ENCODE measurements around the gene GHRL.
A peak's percentile ranks its signal among the peaks of the same experiment; 100 is the strongest.

Gene GHRL

DNA sequence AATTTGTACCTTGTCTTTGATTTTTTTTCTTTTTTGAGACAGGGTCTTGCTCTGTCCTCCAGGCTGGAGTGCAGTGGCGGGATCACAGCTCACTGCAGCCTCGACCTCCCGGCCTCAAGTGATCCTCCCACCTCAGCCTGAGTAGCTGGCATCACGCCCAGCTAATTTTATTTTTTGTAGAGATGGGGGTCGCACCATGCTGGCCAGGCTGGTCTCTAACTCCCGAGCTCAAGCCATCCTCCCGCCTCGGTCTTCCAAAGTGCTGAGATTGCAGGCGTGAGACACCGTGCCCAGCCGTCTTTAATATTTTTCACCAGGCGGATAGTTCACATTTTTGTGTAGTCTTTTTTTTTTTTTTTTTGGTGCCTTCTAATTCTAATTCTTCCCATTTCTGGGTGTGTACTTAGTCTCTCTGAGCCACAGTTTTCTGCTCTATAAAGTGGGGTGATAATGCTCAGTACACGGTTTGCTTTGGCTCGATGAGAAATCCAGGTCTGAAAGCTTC lies 45.0 kb downstream of the GHRL start:
- TF ChIP-seq, protein P1, sequence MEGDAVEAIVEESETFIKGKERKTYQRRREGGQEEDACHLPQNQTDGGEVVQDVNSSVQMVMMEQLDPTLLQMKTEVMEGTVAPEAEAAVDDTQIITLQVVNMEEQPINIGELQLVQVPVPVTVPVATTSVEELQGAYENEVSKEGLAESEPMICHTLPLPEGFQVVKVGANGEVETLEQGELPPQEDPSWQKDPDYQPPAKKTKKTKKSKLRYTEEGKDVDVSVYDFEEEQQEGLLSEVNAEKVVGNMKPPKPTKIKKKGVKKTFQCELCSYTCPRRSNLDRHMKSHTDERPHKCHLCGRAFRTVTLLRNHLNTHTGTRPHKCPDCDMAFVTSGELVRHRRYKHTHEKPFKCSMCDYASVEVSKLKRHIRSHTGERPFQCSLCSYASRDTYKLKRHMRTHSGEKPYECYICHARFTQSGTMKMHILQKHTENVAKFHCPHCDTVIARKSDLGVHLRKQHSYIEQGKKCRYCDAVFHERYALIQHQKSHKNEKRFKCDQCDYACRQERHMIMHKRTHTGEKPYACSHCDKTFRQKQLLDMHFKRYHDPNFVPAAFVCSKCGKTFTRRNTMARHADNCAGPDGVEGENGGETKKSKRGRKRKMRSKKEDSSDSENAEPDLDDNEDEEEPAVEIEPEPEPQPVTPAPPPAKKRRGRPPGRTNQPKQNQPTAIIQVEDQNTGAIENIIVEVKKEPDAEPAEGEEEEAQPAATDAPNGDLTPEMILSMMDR (IDR thresholded peaks at IDR 0.05; ENCODE audit: low read depth, low read length) = no peak
- in situ Hi-C loops (cut with HindIII; ENCODE audit: low sequenced_read_pairs) = no loop called here
- no peak for DNase-seq (ENCODE audit: low read depth, low spot score)
- H3K4me3 ChIP-seq (ENCODE audit: low read depth, low read length) = peak overlapping the region; percentile 39

DNA sequence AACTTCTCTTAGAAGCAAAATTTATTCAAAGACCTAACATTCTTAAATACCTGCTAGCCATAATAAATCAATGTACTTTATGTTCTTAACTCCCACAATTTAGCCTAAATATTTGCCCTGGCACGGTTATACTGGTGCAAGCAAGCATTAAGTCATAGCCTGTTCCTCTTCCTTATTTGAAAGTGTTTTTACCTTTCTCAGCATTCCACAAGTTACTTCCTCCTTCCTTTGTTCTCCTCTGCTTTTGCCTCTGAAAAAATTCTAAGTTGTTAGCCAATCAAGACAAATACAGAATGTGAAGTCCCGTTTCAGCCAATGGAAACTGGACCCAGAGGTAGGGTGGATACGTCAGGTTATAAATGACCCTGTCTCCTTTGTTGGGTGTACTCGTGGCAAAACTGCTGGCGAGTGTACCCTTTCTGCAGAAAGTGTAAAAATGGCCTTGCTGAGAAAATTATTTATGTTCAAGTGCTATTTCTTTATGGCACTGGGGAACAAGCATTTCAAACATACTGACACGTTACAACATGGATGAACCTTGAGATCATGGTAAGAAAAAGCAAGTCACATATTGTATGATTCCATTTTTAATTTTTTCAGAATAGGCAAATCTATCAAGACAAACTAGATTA lies 47.5 kb downstream of the GHRL start:
- in situ Hi-C loops (cut with HindIII; ENCODE audit: low sequenced_read_pairs) = no loop called here
- no peak for DNase-seq (ENCODE audit: low read depth, low spot score)
- TF ChIP-seq, protein P1 (IDR thresholded peaks at IDR 0.05; ENCODE audit: low read depth, low read length) = no peak
- H3K4me3 ChIP-seq (ENCODE audit: low read depth, low read length) = no peak overlapping the region

DNA sequence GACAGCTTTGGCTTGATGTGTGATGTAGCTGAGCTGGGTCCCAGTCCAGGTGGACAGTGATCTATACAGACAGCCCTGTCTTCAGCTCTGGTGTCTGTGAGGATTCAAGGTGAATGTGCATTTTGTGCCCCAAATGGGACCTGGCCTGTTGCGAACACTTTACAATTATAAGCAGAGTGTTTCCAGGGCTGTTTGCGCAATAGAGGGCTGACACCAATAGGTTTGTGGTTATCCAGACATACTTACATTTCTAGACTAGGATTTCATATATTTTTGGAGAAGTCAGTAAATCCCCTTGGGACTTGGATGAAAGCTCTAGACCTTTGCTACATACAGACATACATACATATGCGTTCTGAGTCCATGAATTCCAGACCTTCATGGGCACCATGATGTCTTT lies 48.7 kb downstream of the GHRL start:
- TF ChIP-seq, protein P1 (IDR thresholded peaks at IDR 0.05; ENCODE audit: low read depth, low read length) = no peak

DNA sequence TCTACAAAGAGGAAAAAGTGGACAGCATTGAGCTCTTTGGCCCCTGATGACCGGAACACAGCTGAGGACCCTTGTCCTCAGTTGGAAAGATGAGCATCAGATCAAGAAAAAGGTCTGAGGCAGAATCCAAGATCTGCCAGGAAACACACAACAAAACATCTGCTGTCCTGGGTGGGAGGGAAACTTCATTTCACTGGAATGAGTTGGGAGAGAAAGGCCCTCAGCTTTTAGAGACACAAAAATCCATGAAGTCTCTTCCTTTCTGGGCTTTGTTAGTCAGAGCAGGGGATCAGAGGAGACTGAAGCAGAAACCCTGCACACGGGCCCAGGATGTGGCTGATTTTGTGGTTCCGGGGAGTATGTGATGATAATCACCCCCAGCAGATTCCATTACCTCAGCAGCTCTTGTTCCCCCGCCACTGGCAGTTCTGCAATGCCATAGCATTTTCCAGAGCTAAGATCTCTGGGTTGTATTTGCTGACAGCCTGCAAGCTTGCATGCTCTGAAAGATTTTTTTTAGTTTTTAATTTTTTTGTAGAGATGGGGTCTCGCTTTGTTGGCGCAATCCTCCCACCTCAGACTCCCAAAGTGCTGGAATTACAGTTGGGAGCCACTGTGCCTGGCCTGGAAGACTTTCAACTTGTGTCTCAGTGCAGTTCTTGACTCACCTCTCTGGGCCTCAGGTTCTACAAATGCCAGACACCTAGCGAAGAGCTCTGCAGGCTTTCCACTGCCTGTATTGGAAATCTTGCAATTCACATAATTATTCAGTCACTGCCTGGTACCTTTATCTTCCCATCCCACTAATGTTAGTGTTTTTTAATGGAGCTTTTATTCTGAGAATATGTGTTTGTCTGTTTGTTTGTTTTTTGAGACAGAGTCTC lies 50.3 kb downstream of the GHRL start:
- H3K4me3 ChIP-seq (ENCODE audit: low read depth, low read length) = no peak overlapping the region
- DNase-seq (ENCODE audit: low read depth, low spot score) = peak; percentile 73
- TF ChIP-seq, protein P1 (IDR thresholded peaks at IDR 0.05; ENCODE audit: low read depth, low read length) = no peak

More for the DNA sequence above, 48.7 kb downstream of the GHRL start:
- no peak for DNase-seq (ENCODE audit: low read depth, low spot score)
- no peak overlapping the region for H3K4me3 ChIP-seq (ENCODE audit: low read depth, low read length)
- in situ Hi-C loops (cut with HindIII; ENCODE audit: low sequenced_read_pairs) = no loop called here

DNA sequence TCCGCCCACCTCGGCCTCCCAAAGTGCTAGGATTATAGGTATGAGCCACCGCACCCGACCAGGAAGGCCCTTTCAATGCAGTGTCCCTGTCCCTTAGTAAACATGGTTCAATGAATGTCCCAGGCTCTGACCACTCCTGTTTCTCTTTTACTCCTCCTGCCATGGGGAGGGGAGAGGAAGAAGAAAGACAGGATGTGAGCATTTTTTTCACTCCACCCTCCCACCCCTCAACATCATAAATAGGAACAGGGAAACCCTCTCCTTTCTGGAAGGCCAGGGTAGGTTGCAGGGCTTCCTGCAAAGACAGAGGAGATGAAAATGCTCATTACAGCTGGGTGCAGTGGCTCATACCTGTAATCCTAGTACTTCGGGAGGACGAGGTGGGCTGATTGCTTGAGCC lies 51.9 kb downstream of the GHRL start:
- no peak overlapping the region for H3K4me3 ChIP-seq (ENCODE audit: low read depth, low read length)
- TF ChIP-seq, protein P1 (IDR thresholded peaks at IDR 0.05; ENCODE audit: low read depth, low read length) = no peak
- in situ Hi-C loops (cut with HindIII; ENCODE audit: low sequenced_read_pairs) = no loop called here
- DNase-seq (ENCODE audit: low read depth, low spot score) = no peak

More for the DNA sequence above, 50.3 kb downstream of the GHRL start:
- in situ Hi-C loops (cut with HindIII; ENCODE audit: low sequenced_read_pairs) = no loop called here

DNA sequence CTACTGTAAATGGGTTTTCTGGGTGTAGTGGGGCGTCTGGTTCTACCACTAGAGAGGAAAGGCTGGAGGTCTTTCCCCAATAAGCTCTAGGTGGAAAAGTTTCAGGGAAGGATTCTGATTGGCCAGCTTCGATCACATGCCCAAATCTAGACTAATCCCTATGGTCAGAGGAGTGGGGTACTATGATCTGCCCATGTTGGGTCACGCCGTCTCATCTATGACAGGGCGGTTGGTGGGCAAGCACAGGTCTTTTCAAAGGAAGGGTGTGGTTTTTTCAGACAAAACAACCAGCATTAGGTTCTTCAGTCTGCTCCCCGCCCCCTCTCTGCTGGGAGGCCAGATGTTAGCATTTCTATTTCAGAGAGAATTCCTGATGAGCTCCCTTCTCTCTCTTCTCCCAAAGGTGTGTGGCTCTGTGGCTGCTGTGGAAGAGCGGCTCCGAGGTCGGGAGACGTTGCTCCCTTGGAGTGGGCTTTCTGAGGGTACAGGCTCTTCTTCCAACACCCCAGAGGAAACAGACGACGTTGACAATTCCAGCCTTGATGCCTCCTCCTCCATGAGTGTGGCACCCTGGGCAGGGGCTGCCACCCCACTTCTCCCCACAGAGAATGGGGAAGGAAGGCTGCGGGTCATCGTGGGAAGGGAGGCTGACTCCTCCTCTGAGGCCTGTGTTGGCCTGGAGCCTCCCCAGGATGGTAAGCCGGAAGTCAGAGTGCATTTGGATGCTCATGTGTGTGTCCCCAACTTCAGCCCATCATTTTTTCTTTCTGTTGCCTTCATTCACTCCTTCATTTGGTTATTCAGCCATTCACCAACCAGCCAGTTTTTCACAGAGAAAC lies 54.2 kb downstream of the GHRL start:
- in situ Hi-C loops (cut with HindIII; ENCODE audit: low sequenced_read_pairs) = no loop called here
- DNase-seq (ENCODE audit: low read depth, low spot score) = no peak
- TF ChIP-seq, protein P1 (IDR thresholded peaks at IDR 0.05; ENCODE audit: low read depth, low read length) = no peak
- H3K4me3 ChIP-seq (ENCODE audit: low read depth, low read length) = no peak overlapping the region

Data from astrocyte of the spinal cord (primary cell).